IMR-90 (cell line): ENCODE results near the gene UBAC1. TPM values are rescaled to one million over a fixed set of nuclear protein-coding genes. Genes with fewer than 3 reads are reported as not detected.

ENCODE experiments used
- ATAC-seq: fragments of 200-7000 bp; cut with Tn5 transposase; 2 replicates; pipeline ENCODE4 v1.9.1; 2020; ENCODE audit warnings: low read depth, mild to moderate bottlenecking, moderate library complexity
- BruUV-seq: library from RNA; stranded (reverse); fragments of 400-500 nt; replicated peaks from 2 replicates; lab custom pipeline; 2021; lab: Mats Ljungman, UMichigan
- CTCF ChIA-PET: fragments of 300-600 bp; formaldehyde crosslinking; extraction: SDS; loops from one replicate; lab custom pipeline; 2021; ENCODE audit warnings: antibody characterized with exemption; lab: Yijun Ruan, JAX
- POLR2A ChIA-PET: fragments of 300-600 bp; sonication (Branson Sonifier 250); formaldehyde crosslinking; loops from one replicate; lab custom pipeline; 2022; ENCODE audit warnings: antibody characterized with exemption; ENCODE audit not compliant: unreplicated experiment; lab: Charles Lee
- DNase-seq: peaks from one replicate; pipeline ENCODE4 v3.0.0; 2013
- H2AFZ ChIP-seq: replicated peaks from 2 replicates; pipeline ENCODE3; 2013; ENCODE audit warnings: low read length, mild to moderate bottlenecking; ENCODE audit not compliant: poor library complexity
- H2AK5ac ChIP-seq: 2 replicates; pipeline ENCODE4 v1.6.1; 2013; ENCODE audit warnings: low read depth, low read length, inconsistent platforms
- H2AK9ac ChIP-seq: replicated peaks from 2 replicates; pipeline ENCODE3; 2013; ENCODE audit warnings: mild to moderate bottlenecking, low read depth, low read length, moderate library complexity; ENCODE audit not compliant: poor library complexity
- H2BK120ac ChIP-seq: 2 replicates; pipeline ENCODE4 v1.6.1; 2013; ENCODE audit warnings: low read depth, low read length, inconsistent platforms
- H2BK15ac ChIP-seq: 3 replicates; pipeline ENCODE4 v1.6.1; 2013; ENCODE audit warnings: low read depth, low read length, inconsistent platforms
- H2BK20ac ChIP-seq: 2 replicates; pipeline ENCODE4 v1.6.1; 2013; ENCODE audit warnings: low read depth, mild to moderate bottlenecking, inconsistent platforms, low read length, moderate library complexity
- H2BK5ac ChIP-seq: 2 replicates; pipeline ENCODE4 v1.6.1; 2013; ENCODE audit warnings: mild to moderate bottlenecking, low read depth, low read length, inconsistent platforms; ENCODE audit not compliant: poor library complexity, severe bottlenecking
- H3K14ac ChIP-seq: replicated peaks from 2 replicates; pipeline ENCODE4 v1.6.1; 2013; ENCODE audit warnings: low read depth, low read length, inconsistent platforms
- H3K18ac ChIP-seq: 2 replicates; pipeline ENCODE4 v1.6.1; 2013; ENCODE audit warnings: low read depth, low read length, control low read depth
- H3K23ac ChIP-seq: 2 replicates; pipeline ENCODE4 v1.6.1; 2013; ENCODE audit warnings: low read depth, low read length, inconsistent platforms
- H3K27ac ChIP-seq: 2 replicates; pipeline ENCODE4 v1.5.1; 2013; ENCODE audit warnings: mild to moderate bottlenecking, control low read depth, low read length; ENCODE audit not compliant: insufficient read depth
- H3K27me3 ChIP-seq: 2 replicates; pipeline ENCODE4 v1.6.1; 2013; ENCODE audit warnings: low read length; ENCODE audit not compliant: control insufficient read depth, insufficient read depth
- H3K36me3 ChIP-seq: 2 replicates; pipeline ENCODE4 v1.6.1; 2013; ENCODE audit warnings: low read length, mixed read lengths; ENCODE audit not compliant: control insufficient read depth, insufficient read depth
- H3K4ac ChIP-seq: 2 replicates; pipeline ENCODE4 v1.6.1; 2013; ENCODE audit warnings: low read depth, low read length, inconsistent platforms
- H3K4me1 ChIP-seq: 2 replicates; pipeline ENCODE4 v1.6.1; 2013; ENCODE audit warnings: low read length, mixed read lengths; ENCODE audit not compliant: control insufficient read depth, insufficient read depth
- H3K4me2 ChIP-seq: 2 replicates; pipeline ENCODE4 v1.6.1; 2013; ENCODE audit warnings: low read depth, mild to moderate bottlenecking, control low read depth, low read length, moderate library complexity
- H3K4me3 ChIP-seq: 2 replicates; pipeline ENCODE4 v1.5.1; 2013; ENCODE audit warnings: low read depth, mild to moderate bottlenecking, control low read depth, low read length, moderate library complexity; ENCODE audit not compliant: insufficient read depth
- H3K56ac ChIP-seq: 2 replicates; pipeline ENCODE4 v1.6.1; 2013; ENCODE audit warnings: low read length, inconsistent platforms; ENCODE audit not compliant: insufficient read depth; ENCODE audit errors: extremely low read depth
- H3K79me1 ChIP-seq, 2 experiments: 2 replicates each; pipeline ENCODE4 v1.6.1; 2013; ENCODE audit warnings: low read length in 2 of 2, inconsistent platforms in 1 of 2, low read depth in 1 of 2
- H3K9ac ChIP-seq: 2 replicates; pipeline ENCODE4 v1.6.1; 2013; ENCODE audit warnings: low read depth, low read length, control low read depth
- H3K9me1 ChIP-seq: 2 replicates; pipeline ENCODE4 v1.6.1; 2013; ENCODE audit warnings: low read length, inconsistent platforms; ENCODE audit not compliant: insufficient read depth
- H3K9me3 ChIP-seq: 2 replicates; pipeline ENCODE4 v1.6.1; 2013; ENCODE audit warnings: low read length; ENCODE audit not compliant: control insufficient read depth, insufficient read depth
- H4K20me1 ChIP-seq: 2 replicates; pipeline ENCODE4 v1.6.1; 2013; ENCODE audit warnings: low read length, inconsistent platforms; ENCODE audit not compliant: insufficient read depth
- H4K5ac ChIP-seq: 2 replicates; pipeline ENCODE4 v1.6.1; 2013; ENCODE audit warnings: mild to moderate bottlenecking, low read depth, low read length, control low read depth
- H4K8ac ChIP-seq, 2 experiments: 2 replicates each; pipeline ENCODE4 v1.6.1; 2013; ENCODE audit warnings: low read depth in 2 of 2, low read length in 2 of 2, control low read depth in 1 of 2, inconsistent platforms in 1 of 2
- H4K91ac ChIP-seq: 2 replicates; pipeline ENCODE4 v1.6.1; 2013; ENCODE audit warnings: low read depth, low read length, inconsistent platforms; ENCODE audit not compliant: insufficient read depth
- BHLHE40 ChIP-seq: fragments of 150-350 bp; IDR thresholded peaks from 2 replicates; pipeline ENCODE4 v1.6.1; 2016; ENCODE audit warnings: mild to moderate bottlenecking, low read depth, low read length
- CHD1 ChIP-seq: IDR thresholded peaks from 2 replicates; pipeline ENCODE4 v1.6.1; 2012; ENCODE audit warnings: low read depth, low read length, improper control_type of control experiment
- FOS ChIP-seq: fragments of 150-350 bp; IDR thresholded peaks from 2 replicates; pipeline ENCODE4 v1.6.1; 2016; ENCODE audit warnings: low read depth, low read length
- MAFK ChIP-seq: IDR thresholded peaks from 2 replicates; pipeline ENCODE4 v1.6.1; 2012; ENCODE audit warnings: low read depth, low read length, improper control_type of control experiment
- MAZ ChIP-seq: IDR thresholded peaks from 2 replicates; pipeline ENCODE4 v1.6.1; 2012; ENCODE audit warnings: low read depth, mild to moderate bottlenecking, low read length, improper control_type of control experiment, moderate library complexity, borderline replicate concordance
- MXI1 ChIP-seq: IDR thresholded peaks from 2 replicates; pipeline ENCODE4 v1.6.1; 2012; ENCODE audit warnings: low read depth, mild to moderate bottlenecking, low read length, moderate library complexity, borderline replicate concordance
- NFE2L2 ChIP-seq: fragments of 150-350 bp; IDR thresholded peaks from 2 replicates; pipeline ENCODE4 v1.6.1; 2016; ENCODE audit warnings: low read depth, mild to moderate bottlenecking, low read length
- POLR2A ChIP-seq: IDR thresholded peaks from 2 replicates; pipeline ENCODE4 v1.6.1; 2012; ENCODE audit warnings: mild to moderate bottlenecking, low read depth, low read length
- RAD21 ChIP-seq: IDR thresholded peaks from 2 replicates; pipeline ENCODE4 v1.6.1; 2012; ENCODE audit warnings: low read length, improper control_type of control experiment
- RCOR1 ChIP-seq: IDR thresholded peaks from 2 replicates; pipeline ENCODE4 v1.6.1; 2012; ENCODE audit warnings: mild to moderate bottlenecking, low read length, improper control_type of control experiment; ENCODE audit not compliant: insufficient replicate concordance
- RFX5 ChIP-seq: IDR thresholded peaks from 2 replicates; pipeline ENCODE4 v1.8.0; 2012; ENCODE audit warnings: low read depth, mild to moderate bottlenecking, low read length, moderate library complexity
- SMC3 ChIP-seq: fragments of 150-350 bp; IDR thresholded peaks from 2 replicates; pipeline ENCODE4 v1.6.1; 2016; ENCODE audit warnings: low read depth, mild to moderate bottlenecking, antibody characterized with exemption, low read length, moderate library complexity
- WGBS, 2 experiments: methylation state at CpG; one replicate each; pipeline versions ENCODE4 v1.1.5 to v1.1.7; 2013; ENCODE audit warnings: missing lambda C conversion rate in 2 of 2; ENCODE audit not compliant: insufficient read length in 1 of 2; ENCODE audit errors: extremely low coverage in 2 of 2; 5-methylcytosine and 5-hydroxymethylcytosine counted together
- dilution Hi-C: fragments of 300-500 bp; cut with HindIII; formaldehyde crosslinking; loops from one replicate; pipeline ENCODE4 v1.14.3; 2018; ENCODE audit warnings: low sequenced_read_pairs; ENCODE audit not compliant: unreplicated experiment
- in situ Hi-C: fragments of 300-500 bp; cut with MboI; formaldehyde crosslinking; loops from 3 replicates; pipeline ENCODE4 v1.14.3; 2019; ENCODE audit warnings: low sequenced_read_pairs, inconsistent platforms, mixed read lengths
- intact Hi-C: fragments of 100-400 bp; cut with micrococcal nuclease; formaldehyde crosslinking; loops from 2 replicates; pipeline ENCODE4 v1.10.0; 2022
- polyA plus RNA-seq, 3 experiments: library from polyadenylated mRNA; depleted of rRNA; stranded (reverse); fragments of >200 nt; gene quantifications; 2 replicates each; pipeline ENCODE4 v1.2.3, GENCODE V29; 2012; ENCODE audit warnings: low replicate concordance in 1 of 3
- total RNA-seq: library from RNA; depleted of rRNA; stranded (reverse); fragments of >200 nt; gene quantifications from 2 replicates; pipeline ENCODE4 v1.2.3, GENCODE V29; 2012
- TF ChIP-seq, protein P1 (sequence below): fragments of 150-350 bp; IDR thresholded peaks from 2 replicates; pipeline ENCODE4 v1.6.1; 2016; ENCODE audit warnings: low read depth, mild to moderate bottlenecking, low read length, moderate library complexity, borderline replicate concordance
- TF ChIP-seq, protein P2 (sequence below): fragments of 150-350 bp; IDR thresholded peaks from 2 replicates; pipeline ENCODE4 v1.6.1; 2017; ENCODE audit warnings: mild to moderate bottlenecking, antibody characterized with exemption, low read length, low read depth

UBAC1 gene
- total and polyA plus RNA-seq, 2 of the 4 experiments (the other 2 are of a cell fraction): 25.3 to 33.9 TPM

DNA sequence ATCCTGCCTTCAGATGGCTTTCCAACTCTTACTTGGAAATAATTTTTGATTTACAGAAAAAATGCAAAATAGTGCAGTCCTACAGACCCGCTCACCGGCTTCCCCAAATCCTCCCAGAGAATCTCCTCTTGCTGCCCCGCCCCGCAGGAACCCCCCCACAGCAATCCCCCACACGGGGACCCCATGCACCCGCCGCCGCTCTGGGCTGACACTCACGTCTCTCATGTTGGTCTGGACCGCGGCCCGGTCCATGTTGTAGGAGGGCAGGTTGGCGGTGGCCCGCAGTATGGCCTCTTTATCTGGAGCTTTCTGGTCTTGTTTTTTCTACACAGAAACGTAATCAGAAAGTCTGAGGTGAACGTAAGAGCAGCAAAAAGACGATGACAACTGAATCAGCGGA, 13.6 kb downstream of the UBAC1 start:
- dilution Hi-C loops (no loop called here), intact Hi-C loops (no loop called here), in situ Hi-C loops (loop anchor here (25.0 kb wide), 1 partner anchor 335 kb away; a partner anchor contains a TSS)
- Histone ChIP-seq H2AK5ac (no peak overlapping the region), H2BK15ac (no peak overlapping the region), H3K4ac (no peak overlapping the region), H3K4me2 (no peak overlapping the region), H2AK9ac (peak overlapping the region; percentile 31), H3K18ac (no peak overlapping the region), H2BK20ac (no peak overlapping the region), H3K23ac (no peak overlapping the region), H4K20me1 (peaks cover 6% of the 10 kb centered on the region), H3K9ac (no peak overlapping the region), H2AFZ (no peak overlapping the region), H3K9me3 (no peaks in the 10 kb centered on the region), H3K79me1 (peaks cover 0 to 35% of the 10 kb centered on the region in 2 experiments; a peak in 3 of 4 replicates), H3K27ac (no peak overlapping the region), H3K9me1 (peaks cover 4% of the 10 kb centered on the region), H3K56ac (no peak overlapping the region), H3K27me3 (no peaks in the 10 kb centered on the region), H3K4me1 (peaks cover 6% of the 10 kb centered on the region), H3K4me3 (no peak overlapping the region), H3K36me3 (peaks cover 41% of the 10 kb centered on the region), H4K91ac (no peak overlapping the region), H3K14ac (no peak overlapping the region), H4K5ac (no peak overlapping the region), H4K8ac (no peak overlapping the region), H2BK120ac (no peak overlapping the region), H2BK5ac (no peak overlapping the region)
- ATAC-seq (no peak), DNase-seq (no peak)
- TF ChIP-seq, protein P1, sequence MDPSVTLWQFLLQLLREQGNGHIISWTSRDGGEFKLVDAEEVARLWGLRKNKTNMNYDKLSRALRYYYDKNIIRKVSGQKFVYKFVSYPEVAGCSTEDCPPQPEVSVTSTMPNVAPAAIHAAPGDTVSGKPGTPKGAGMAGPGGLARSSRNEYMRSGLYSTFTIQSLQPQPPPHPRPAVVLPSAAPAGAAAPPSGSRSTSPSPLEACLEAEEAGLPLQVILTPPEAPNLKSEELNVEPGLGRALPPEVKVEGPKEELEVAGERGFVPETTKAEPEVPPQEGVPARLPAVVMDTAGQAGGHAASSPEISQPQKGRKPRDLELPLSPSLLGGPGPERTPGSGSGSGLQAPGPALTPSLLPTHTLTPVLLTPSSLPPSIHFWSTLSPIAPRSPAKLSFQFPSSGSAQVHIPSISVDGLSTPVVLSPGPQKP: no peak
- TF ChIP-seq MXI1 (no peak), BHLHE40 (no peak), RFX5 (no peak), RCOR1 (no peak), MAZ (no peak), RAD21 (no peak), MAFK (no peak), FOS (no peak), NFE2L2 (no peak), POLR2A (no peak), CHD1 (no peak), SMC3 (no peak)
- TF ChIP-seq, protein P2, sequence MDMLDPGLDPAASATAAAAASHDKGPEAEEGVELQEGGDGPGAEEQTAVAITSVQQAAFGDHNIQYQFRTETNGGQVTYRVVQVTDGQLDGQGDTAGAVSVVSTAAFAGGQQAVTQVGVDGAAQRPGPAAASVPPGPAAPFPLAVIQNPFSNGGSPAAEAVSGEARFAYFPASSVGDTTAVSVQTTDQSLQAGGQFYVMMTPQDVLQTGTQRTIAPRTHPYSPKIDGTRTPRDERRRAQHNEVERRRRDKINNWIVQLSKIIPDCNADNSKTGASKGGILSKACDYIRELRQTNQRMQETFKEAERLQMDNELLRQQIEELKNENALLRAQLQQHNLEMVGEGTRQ: no peak
- WGBS, 2 experiments: 94% methylated on average over 9 of the region's 18 CpGs; no CpG with 5 or more reads in 1 of the 2 experiments
- ChIA-PET CTCF (no interaction called here), POLR2A (no interaction called here)
- BruUV-seq: no TSS peak
